ENCODE results near the gene COL1A1. TPM values are rescaled to one million over a fixed set of nuclear protein-coding genes. Genes with fewer than 3 reads are reported as not detected.
A peak's percentile ranks its signal among the peaks of the same experiment; 100 is the strongest.

Gene COL1A1
- total and polyA plus RNA-seq, 4 donors = 8.3 to 72.5 (median 35.8) TPM

- Histone ChIP-seq H3K36me3 (ENCODE audit: control insufficient read depth in 4 of 4, insufficient read depth in 3 of 4, low read depth in 1 of 4, low read length in 3 of 4) (peaks cover 12 to 35% (median 25%) of the 10 kb centered on the region in 4 donors), H3K4me1 (ENCODE audit: control insufficient read depth in 4 of 4, insufficient read depth in 4 of 4, low read length in 3 of 4) (peaks cover 9 to 23% (median 19%) of the 10 kb centered on the region in 4 donors), H3K9ac (ENCODE audit: low read depth in 1 of 2, low read length in 2 of 2) (no peak overlapping the region), H3K4me3 (ENCODE audit: low read depth in 1 of 3, low read length in 3 of 3) (no peak overlapping the region), H3K9me3 (ENCODE audit: control insufficient read depth in 4 of 4, low read length in 3 of 4) (no peaks in the 10 kb centered on the region), H3K27me3 (ENCODE audit: control insufficient read depth in 4 of 4, insufficient read depth in 4 of 4, low read length in 3 of 4) (no peaks in the 10 kb centered on the region), H3K27ac (ENCODE audit: low read depth in 1 of 2, low read length in 2 of 2) (no peak overlapping the region)
- TF ChIP-seq YY1 (IDR thresholded peaks at IDR 0.05) (no peak), GABPA (IDR thresholded peaks at IDR 0.05 in 1 of 2, conservative IDR thresholded peaks at IDR 0.05 in 1 of 2) (no peak), CTCF (IDR thresholded peaks at IDR 0.05; ENCODE audit: low read depth, low read length, missing input control) (peak; percentile 91), ZBTB33 (IDR thresholded peaks at IDR 0.05) (no peak), REST (IDR thresholded peaks at IDR 0.05) (no peak), TAF1 (conservative IDR thresholded peaks at IDR 0.05) (no peak), HNF4G (IDR thresholded peaks at IDR 0.05) (peak; percentile 6), HNF4A (conservative IDR thresholded peaks at IDR 0.05) (peak in 1 of 2 donors; percentile 29), MAX (IDR thresholded peaks at IDR 0.05) (no peak), RAD21 (IDR thresholded peaks at IDR 0.05) (peak; percentile 82 to 92)
- WGBS = 46% methylated on average over 19 of the region's 19 CpGs
- DNase-seq (ENCODE audit: low spot score) = peak; percentile 87
These were observed 61.2 kb downstream of the COL1A1 start for GRCh38 chr17:50139950-50140885.

GRCh38 chr17:50139185-50139783 is 62.1 kb downstream of the COL1A1 start:
- peaks cover 2 to 14% (median 10%) of the 10 kb centered on the region in 4 donors for H3K4me1 ChIP-seq (ENCODE audit: control insufficient read depth in 4 of 4, insufficient read depth in 4 of 4, low read length in 3 of 4)
- 91% methylated on average over 15 of the region's 15 CpGs for WGBS
- no peaks in the 10 kb centered on the region for H3K27me3 ChIP-seq (ENCODE audit: control insufficient read depth in 4 of 4, insufficient read depth in 4 of 4, low read length in 3 of 4)
- H3K9ac ChIP-seq (ENCODE audit: low read depth in 1 of 2, low read length in 2 of 2) = no peak overlapping the region
- peaks cover 12 to 38% (median 26%) of the 10 kb centered on the region in 4 donors for H3K36me3 ChIP-seq (ENCODE audit: control insufficient read depth in 4 of 4, insufficient read depth in 3 of 4, low read depth in 1 of 4, low read length in 3 of 4)
- H3K9me3 ChIP-seq (ENCODE audit: control insufficient read depth in 4 of 4, low read length in 3 of 4) = no peaks in the 10 kb centered on the region
- no peak overlapping the region for H3K27ac ChIP-seq (ENCODE audit: low read depth in 1 of 2, low read length in 2 of 2)
- DNase-seq (ENCODE audit: low spot score) = no peak
- H3K4me3 ChIP-seq (ENCODE audit: low read depth in 1 of 3, low read length in 3 of 3) = no peak overlapping the region
- TF ChIP-seq YY1 (IDR thresholded peaks at IDR 0.05) (no peak), FOXA2 (IDR thresholded peaks at IDR 0.05) (no peak), HNF4G (IDR thresholded peaks at IDR 0.05) (no peak), MAX (IDR thresholded peaks at IDR 0.05) (no peak), GABPA (IDR thresholded peaks at IDR 0.05 in 1 of 2, conservative IDR thresholded peaks at IDR 0.05 in 1 of 2) (no peak), ZBTB33 (IDR thresholded peaks at IDR 0.05) (no peak), CTCF (IDR thresholded peaks at IDR 0.05; ENCODE audit: low read depth, low read length, missing input control) (no peak), RAD21 (IDR thresholded peaks at IDR 0.05) (no peak), ATF3 (IDR thresholded peaks at IDR 0.05) (no peak), RXRA (IDR thresholded peaks at IDR 0.05) (no peak), JUND (IDR thresholded peaks at IDR 0.05) (no peak), FOXA1 (IDR thresholded peaks at IDR 0.05) (no peak), TAF1 (conservative IDR thresholded peaks at IDR 0.05) (no peak)

Data from liver (tissue), 9 donors.